Parathyroid adenoma (tissue), 2 donors: Measurements from ENCODE around the gene CCDC57.
A peak's percentile ranks its signal among the peaks of the same experiment; 100 is the strongest.

Source experiments
- H2AFZ ChIP-seq: fragments of 300-600 bp; sonication (generic); one replicate; pipeline ENCODE4 v1.7.0; 2017; ENCODE audit warnings: antibody characterized with exemption, mild to moderate bottlenecking
- H3K27ac ChIP-seq: fragments of 300-600 bp; sonication (generic); one replicate; pipeline ENCODE4 v1.7.0; 2017
- H3K27me3 ChIP-seq: fragments of 300-600 bp; sonication (generic); one replicate; pipeline ENCODE4 v1.7.0; 2017; ENCODE audit warnings: low read length; ENCODE audit not compliant: control insufficient read depth, insufficient read depth
- H3K36me3 ChIP-seq: fragments of 300-600 bp; sonication (generic); one replicate; pipeline ENCODE4 v1.7.0; 2017; ENCODE audit warnings: low read length; ENCODE audit not compliant: control insufficient read depth, insufficient read depth
- H3K4me1 ChIP-seq: fragments of 300-600 bp; sonication (generic); one replicate; pipeline ENCODE4 v1.7.0; 2017; ENCODE audit warnings: control low read depth
- H3K4me2 ChIP-seq: fragments of 300-600 bp; sonication (generic); one replicate; pipeline ENCODE4 v1.7.0; 2017; ENCODE audit warnings: low read length
- H3K4me3 ChIP-seq: fragments of 300-600 bp; sonication (generic); one replicate; pipeline ENCODE4 v1.7.0; 2017; ENCODE audit warnings: low read depth, low read length
- H3K79me2 ChIP-seq: fragments of 300-600 bp; sonication (generic); one replicate; pipeline ENCODE4 v1.7.0; 2017; ENCODE audit warnings: control low read depth
- H3K9ac ChIP-seq: fragments of 300-600 bp; sonication (generic); one replicate; pipeline ENCODE4 v1.7.0; 2017; ENCODE audit warnings: mild to moderate bottlenecking
- H3K9me3 ChIP-seq: fragments of 300-600 bp; sonication (generic); one replicate; pipeline ENCODE4 v1.7.0; 2017; ENCODE audit warnings: low read length; ENCODE audit not compliant: control insufficient read depth
- TF ChIP-seq, protein P1 (sequence below): fragments of 300-600 bp; sonication (generic); IDR thresholded peaks from one replicate; pipeline ENCODE4 v1.7.0; 2017; ENCODE audit warnings: antibody characterized with exemption, mild to moderate bottlenecking
- donor health status: primary hyperparathyroidism.

CCDC57 gene

DNA sequence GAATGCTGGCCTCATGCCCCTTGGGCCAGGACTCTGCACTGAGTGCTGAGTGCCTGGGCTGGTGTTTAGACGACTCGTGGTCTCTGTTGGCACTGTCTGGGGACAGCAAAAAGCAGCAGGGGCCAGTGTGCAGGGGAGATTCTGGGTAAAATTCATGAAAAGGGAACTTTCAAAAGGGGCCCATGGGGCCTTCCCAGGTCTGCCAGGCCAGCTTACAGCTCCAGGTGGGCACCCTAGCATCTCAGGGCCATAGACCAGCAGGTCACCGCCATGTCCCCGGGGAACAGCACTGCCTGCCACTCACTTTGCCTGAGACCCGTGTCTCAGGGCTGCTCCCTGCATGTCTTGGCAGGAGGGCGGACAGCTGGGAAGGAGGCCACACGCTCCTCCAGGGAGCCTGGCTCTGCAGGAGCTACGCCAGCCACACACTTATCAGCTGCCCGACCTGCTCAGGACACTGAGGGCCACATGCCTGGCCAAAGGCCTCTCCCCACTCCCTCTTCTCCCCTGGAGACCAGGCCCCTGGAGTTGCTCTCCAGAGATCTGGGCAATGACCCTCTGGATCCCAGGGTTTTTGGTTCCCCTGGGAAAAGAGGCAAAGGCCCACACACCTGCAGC lies 105.8 kb downstream of the CCDC57 start:
- Histone ChIP-seq H2AFZ (peak overlapping the region; percentile 88), H3K79me2 (no peaks in the 10 kb centered on the region), H3K9ac (peak overlapping the region; percentile 34), H3K9me3 (no peaks in the 10 kb centered on the region), H3K4me3 (no peak overlapping the region), H3K27me3 (no peaks in the 10 kb centered on the region), H3K4me2 (peak overlapping the region; percentile 54), H3K4me1 (peaks cover 28% of the 10 kb centered on the region), H3K27ac (peak overlapping the region; percentile 88), H3K36me3 (no peaks in the 10 kb centered on the region)
- TF ChIP-seq, protein P1, sequence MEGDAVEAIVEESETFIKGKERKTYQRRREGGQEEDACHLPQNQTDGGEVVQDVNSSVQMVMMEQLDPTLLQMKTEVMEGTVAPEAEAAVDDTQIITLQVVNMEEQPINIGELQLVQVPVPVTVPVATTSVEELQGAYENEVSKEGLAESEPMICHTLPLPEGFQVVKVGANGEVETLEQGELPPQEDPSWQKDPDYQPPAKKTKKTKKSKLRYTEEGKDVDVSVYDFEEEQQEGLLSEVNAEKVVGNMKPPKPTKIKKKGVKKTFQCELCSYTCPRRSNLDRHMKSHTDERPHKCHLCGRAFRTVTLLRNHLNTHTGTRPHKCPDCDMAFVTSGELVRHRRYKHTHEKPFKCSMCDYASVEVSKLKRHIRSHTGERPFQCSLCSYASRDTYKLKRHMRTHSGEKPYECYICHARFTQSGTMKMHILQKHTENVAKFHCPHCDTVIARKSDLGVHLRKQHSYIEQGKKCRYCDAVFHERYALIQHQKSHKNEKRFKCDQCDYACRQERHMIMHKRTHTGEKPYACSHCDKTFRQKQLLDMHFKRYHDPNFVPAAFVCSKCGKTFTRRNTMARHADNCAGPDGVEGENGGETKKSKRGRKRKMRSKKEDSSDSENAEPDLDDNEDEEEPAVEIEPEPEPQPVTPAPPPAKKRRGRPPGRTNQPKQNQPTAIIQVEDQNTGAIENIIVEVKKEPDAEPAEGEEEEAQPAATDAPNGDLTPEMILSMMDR = no peak

DNA sequence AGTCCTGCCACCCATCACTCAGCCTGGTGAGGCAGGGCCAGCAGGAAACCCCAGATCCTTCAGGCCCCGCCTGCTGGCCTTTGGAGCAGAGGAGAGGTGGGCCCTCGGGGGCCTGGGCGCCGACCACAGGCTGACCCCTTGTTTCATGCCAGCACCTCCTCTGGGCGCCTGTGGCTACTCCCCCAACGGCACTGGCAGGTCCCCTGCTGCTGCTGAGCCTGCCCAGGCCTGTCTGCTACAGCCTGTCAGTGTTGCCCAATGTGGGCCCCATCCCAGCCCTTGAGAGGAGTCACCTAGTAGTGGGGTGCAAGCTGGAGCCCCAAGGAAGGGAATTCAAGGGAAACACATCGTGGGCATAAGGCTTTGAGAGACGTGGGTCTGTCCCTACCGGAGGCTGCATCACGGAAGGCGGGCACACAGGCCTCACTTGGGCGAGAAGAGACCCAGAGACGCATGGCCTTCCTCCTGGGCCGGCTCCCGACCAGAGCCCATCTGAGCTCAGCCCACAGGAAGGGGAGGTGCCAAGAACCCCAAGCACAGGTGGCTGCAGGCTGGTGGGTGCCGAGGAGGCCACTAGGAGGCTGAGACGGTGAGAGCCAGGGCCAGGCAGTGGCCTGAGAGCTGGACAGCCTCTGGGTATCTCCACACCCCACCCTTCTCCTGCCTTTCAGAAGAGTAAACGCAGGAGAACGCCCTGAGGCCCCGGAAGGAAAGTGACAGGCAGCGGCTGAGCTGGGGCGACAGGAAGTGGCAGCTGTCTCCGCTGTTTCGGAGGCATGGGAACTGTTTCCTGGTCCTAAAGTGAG lies 106.6 kb downstream of the CCDC57 start:
- Histone ChIP-seq H3K9ac (peak overlapping the region; percentile 34), H3K4me3 (no peak overlapping the region), H3K9me3 (no peaks in the 10 kb centered on the region), H3K27me3 (no peaks in the 10 kb centered on the region), H3K27ac (peak overlapping the region; percentile 88), H2AFZ (peak overlapping the region; percentile 88), H3K79me2 (no peaks in the 10 kb centered on the region), H3K36me3 (no peaks in the 10 kb centered on the region), H3K4me2 (peak overlapping the region; percentile 54), H3K4me1 (peaks cover 33% of the 10 kb centered on the region)
- TF ChIP-seq, protein P1 = peak; percentile 73

DNA sequence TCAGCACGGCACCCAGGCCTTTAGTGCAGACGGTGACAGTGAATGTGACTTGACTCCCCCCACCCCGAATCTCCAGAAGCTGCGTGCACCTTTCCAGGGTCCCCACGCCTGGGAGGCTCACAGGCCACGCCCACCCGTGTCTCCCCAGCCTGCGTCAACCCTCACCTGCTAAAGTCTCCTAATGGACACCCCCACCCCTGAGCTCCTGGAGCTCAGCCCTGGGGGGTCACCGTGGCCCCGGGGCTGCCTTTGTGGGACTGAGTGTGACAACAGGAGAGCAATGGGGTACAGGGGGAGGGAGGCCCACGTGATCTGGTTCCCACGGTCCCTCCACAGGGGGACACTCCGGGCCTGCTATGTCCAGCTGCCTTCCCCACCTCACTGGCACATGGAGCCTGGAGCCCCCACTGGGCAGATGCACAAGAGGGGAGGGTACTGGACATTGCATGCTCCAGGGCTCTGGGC lies 107.2 kb downstream of the CCDC57 start:
- TF ChIP-seq, protein P1 = no peak
- Histone ChIP-seq H3K4me1 (peaks cover 36% of the 10 kb centered on the region), H2AFZ (peak overlapping the region; percentile 88), H3K4me3 (no peak overlapping the region), H3K4me2 (peak overlapping the region; percentile 54), H3K27me3 (no peaks in the 10 kb centered on the region), H3K79me2 (no peaks in the 10 kb centered on the region), H3K27ac (peak overlapping the region; percentile 88), H3K36me3 (no peaks in the 10 kb centered on the region), H3K9me3 (no peaks in the 10 kb centered on the region), H3K9ac (no peak overlapping the region)

DNA sequence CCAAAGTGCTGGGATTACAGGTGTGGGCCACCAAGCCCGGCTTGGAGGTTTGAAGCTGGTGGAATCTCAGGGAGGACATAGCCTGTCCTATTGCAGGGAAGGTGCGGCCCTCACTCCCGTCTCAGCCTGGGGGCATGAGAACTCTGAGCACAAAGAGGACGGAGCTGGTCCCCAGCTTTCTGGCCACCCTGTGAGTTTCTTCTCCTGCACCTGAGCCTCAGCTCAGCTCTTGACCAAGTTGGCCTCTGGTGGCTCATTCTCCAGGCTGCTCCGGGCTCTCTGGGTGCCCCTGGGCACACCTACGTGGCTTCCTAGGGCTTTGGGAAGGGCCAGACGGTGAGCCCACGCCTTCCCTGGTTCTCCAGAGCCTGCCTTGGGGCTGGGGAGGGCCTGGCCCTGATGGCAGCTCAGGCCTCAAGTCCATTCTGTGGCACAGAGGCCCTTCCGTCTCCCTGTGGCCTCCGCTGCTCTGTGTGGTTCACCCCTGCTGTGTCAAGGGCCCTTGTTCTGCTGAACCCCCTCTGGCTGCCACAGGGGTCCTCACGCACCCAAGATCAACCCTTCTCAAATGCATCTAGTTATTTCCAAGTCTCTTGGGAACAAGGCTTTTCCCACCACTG lies 107.7 kb downstream of the CCDC57 start:
- no peak overlapping the region for H2AFZ ChIP-seq
- no peaks in the 10 kb centered on the region for H3K79me2 ChIP-seq
- peak overlapping the region; percentile 88 for H3K27ac ChIP-seq
- no peak overlapping the region for H3K4me3 ChIP-seq
- TF ChIP-seq, protein P1 = no peak
- H3K27me3 ChIP-seq = no peaks in the 10 kb centered on the region
- H3K4me2 ChIP-seq = peak overlapping the region; percentile 25
- H3K4me1 ChIP-seq = peaks cover 36% of the 10 kb centered on the region
- H3K36me3 ChIP-seq = no peaks in the 10 kb centered on the region
- H3K9ac ChIP-seq = no peak overlapping the region
- H3K9me3 ChIP-seq = no peaks in the 10 kb centered on the region
